ENCODE data around the gene DCUN1D1. TPM values are rescaled to one million over a fixed set of nuclear protein-coding genes. Genes with fewer than 3 reads are reported as not detected.
"Not testable (repeated sequence)": the region's sequence is repeated elsewhere in the genome, so short reads cannot be mapped to it uniquely, and the experiment has no call there.

Gene DCUN1D1
- 25.0 and 26.2 TPM in 2 replicates for total RNA-seq (2014; rRNA removed)
- 6.9 TPM for polyA plus RNA-seq (2012)

GRCh38 chr3:182980204-182981037 lies at the start of gene DCUN1D1:
TSS of gene DCUN1D1 (minus strand) at chr3:182980538. CDS start at chr3:182980489, 49 bp downstream.
- DNase-seq (ENCODE audit: low read depth): peak; percentile 79

DNA sequence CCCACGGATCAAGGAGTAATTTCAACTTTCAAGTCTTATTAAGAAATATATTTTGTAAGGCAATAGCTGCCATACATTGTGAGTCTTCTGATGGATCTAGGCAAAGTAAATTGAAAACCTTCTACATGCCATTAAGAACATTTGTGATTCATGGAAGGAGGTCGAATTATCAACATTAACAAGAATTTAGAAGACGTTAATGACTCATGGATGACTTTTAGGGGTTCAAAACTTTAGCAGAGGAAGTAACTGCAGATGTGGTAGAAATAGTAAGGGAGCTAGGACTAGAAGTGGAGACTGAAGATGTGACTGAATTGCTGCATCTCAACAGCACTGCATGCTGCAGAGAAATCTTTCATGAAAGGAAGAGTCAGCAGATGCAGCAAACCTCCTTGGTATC lies 48.1 kb upstream of the DCUN1D1 start:
- no peak for DNase-seq (ENCODE audit: low read depth)

DNA sequence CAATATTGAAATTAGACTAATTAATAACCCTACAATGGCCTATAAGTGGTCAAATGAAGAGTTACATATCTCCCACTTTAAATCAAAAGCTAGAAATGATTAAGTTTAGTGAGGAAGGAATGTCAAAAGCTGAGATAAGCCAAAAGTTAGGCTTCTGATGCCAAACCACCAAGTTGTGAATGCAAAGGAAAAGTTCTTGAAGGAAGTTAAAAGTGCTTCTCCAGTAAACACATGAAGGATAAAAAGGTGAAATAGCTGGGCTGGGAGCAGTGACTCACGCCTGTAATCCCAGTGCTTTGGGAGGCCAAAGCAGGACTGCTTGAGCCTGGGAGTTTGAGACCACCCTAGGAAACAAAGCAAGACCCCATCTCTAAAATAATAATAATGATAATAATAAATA lies 46.9 kb upstream of the DCUN1D1 start:
- no peak for DNase-seq (ENCODE audit: low read depth)

DNA sequence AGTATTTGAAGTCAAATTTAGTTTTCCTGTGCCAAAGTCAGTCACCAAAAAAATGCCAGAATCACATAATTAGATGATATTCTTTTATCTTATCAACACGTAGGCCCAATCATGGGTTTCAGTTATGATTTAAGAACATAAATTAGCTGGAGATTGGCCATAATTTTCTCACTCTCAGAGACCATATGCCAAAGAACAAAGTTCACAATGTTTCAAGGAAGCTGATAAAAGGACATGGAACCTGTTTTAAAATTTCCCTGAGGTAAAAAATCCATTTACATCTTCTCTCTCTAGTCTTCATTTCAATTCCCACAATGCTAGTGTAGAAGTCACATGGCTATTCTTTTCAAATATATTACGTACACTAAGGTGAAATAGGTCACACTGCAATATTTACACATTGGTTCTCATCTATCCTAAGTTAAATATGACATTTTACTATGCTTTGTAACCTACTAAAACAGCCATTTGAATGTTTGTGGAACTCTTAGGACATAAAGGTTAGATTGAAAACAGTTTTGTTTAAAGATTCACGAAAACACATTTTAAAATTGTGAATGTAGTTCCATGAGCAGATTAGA lies 42.7 kb upstream of the DCUN1D1 start:
- DNase-seq (ENCODE audit: low read depth): no peak

- no peak for DNase-seq (ENCODE audit: low read depth)
Observed at GRCh38 chr3:183018421-183019192, 38.3 kb upstream of the DCUN1D1 start.

GRCh38 chr3:183015185-183015584 lies 34.8 kb upstream of the DCUN1D1 start:
- no peak for DNase-seq (ENCODE audit: low read depth)

- DNase-seq (ENCODE audit: low read depth): no peak
Observed at GRCh38 chr3:183013856-183014255, 33.5 kb upstream of the DCUN1D1 start.

DNA sequence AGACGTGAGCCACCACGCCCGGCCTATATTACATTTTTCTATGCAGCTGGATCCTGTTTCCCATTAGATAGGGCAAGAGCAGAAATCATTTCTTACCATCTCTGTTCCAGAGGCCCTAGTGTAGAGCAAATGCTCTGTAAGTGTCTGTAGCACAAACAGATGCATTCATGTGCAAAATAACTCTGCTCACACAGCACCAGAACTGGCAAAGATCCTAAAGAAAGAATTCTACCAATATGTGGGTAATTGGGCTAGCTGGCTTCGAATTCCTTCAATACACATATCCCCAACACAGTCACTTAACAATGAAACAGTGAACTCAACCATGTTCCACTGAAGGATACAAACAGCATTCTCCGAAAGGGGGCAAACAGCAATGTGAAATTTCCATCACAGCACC lies 32.7 kb upstream of the DCUN1D1 start:
- no peak for DNase-seq (ENCODE audit: low read depth)

DNA sequence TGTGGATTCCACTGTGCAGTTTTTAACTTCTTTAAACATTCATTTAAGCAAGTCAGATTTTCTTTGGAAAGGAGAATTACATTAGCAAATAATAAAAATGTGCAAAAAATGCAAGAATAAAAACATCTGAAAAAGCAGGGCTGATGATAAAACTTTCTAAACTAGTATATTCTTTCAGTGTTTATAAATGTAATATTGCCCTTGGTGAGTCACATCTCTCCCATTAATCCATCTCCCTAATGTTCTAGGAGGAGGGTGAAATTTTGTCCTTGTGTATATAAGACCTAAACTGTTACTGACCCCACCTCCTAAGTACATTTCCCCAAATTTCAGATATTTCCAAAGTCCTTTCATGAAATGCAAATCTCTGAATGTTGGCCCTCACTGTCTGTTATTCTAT lies 28.5 kb upstream of the DCUN1D1 start:
- DNase-seq (ENCODE audit: low read depth): no peak

DNA sequence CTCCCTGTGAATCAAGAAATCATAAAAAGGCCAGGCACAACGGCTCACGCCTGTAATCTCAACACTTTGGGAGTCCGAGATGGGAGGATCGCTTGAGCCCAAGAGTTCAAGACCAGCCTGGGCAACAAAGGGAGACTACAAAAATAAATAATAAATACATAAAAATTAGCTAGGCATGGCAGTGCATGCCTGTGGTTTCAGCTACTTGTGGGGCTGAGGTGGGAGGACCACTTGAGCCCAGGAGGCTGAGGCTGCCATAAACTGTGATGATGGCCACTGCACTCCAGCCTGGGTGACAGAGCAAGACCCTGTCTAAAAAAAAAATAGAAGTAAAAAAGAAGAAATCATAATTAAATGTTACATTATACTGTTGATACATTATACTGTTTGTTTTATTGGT lies 28.0 kb upstream of the DCUN1D1 start:
- DNase-seq (ENCODE audit: low read depth): no peak

- DNase-seq (ENCODE audit: low read depth): no peak
Observed at GRCh38 chr3:183006396-183007002, 26.2 kb upstream of the DCUN1D1 start.

- no peak for DNase-seq (ENCODE audit: low read depth)
Observed at GRCh38 chr3:182999767-183000166, 19.4 kb upstream of the DCUN1D1 start.

GRCh38 chr3:182993486-182994201 lies 13.3 kb upstream of the DCUN1D1 start:
- DNase-seq (ENCODE audit: low read depth): not testable (repeated sequence)

- DNase-seq (ENCODE audit: low read depth): no peak
Observed at GRCh38 chr3:182989566-182989965, 9.2 kb upstream of the DCUN1D1 start.

GRCh38 chr3:182986021-182986420 lies 5.7 kb upstream of the DCUN1D1 start:
- no peak for DNase-seq (ENCODE audit: low read depth)

GRCh38 chr3:182983876-182984275 lies 3.5 kb upstream of the DCUN1D1 start:
- no peak for DNase-seq (ENCODE audit: low read depth)

GRCh38 chr3:182981038-182981380 lies 671 bp upstream of the DCUN1D1 start:
- DNase-seq (ENCODE audit: low read depth): no peak

GRCh38 chr3:182979674-182980191 lies 605 bp downstream of the DCUN1D1 start:
- peak; percentile 19 for DNase-seq (ENCODE audit: low read depth)

GRCh38 chr3:182979103-182979673 lies 1.1 kb downstream of the DCUN1D1 start:
- DNase-seq (ENCODE audit: low read depth): no peak

DNA sequence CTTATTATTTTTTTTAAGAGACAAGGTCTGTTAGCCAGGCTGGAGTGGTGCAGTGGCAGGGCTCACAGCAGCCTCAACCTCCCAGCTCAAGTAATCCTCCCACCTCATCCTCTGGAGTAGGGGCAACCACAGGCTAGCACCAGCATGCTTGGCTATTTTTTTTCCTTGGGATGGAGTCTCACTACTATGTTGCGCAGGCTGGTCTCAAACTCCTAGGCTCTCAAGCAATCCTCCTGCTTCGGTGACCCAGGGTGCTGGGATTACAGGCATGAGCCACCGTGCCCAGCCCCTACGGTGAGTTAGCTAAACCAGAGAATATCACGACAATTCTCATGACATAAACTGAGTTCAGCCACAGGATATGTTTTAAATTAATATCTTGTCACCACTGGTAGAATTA lies 2.0 kb downstream of the DCUN1D1 start:
- no peak for DNase-seq (ENCODE audit: low read depth)

DNA sequence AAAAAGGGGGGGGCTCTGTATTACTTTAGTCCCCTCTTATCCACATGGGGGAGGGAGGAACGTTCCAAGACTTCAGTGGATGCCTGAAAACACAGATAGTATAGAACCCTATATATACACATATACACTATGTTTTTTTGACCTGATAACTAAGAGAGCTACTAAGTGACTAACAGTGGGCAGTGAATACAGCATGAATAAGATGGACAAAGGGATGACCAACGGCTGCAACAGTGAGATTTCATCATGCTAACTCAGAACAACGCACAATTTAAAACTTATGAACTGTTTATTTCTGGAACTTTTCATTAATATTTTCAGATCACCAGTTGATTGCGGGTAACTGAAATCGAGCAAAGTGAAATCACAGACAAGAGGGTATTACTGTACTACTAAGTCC lies 7.3 kb downstream of the DCUN1D1 start:
- DNase-seq (ENCODE audit: low read depth): no peak
